ENCODE measurements around the gene TMEM80. TPM values are rescaled to one million over a fixed set of nuclear protein-coding genes. Genes with fewer than 3 reads are reported as not detected.

The TMEM80 gene
- total and polyA plus RNA-seq, 2 of the 4 experiments (the other 2 are of a cell fraction) = 5.6 to 21.7 TPM

GRCh38 chr11:659532-660085 lies 36.0 kb upstream of the TMEM80 start:
- Histone ChIP-seq H3K14ac (replicated peaks; ENCODE audit: low read depth, low read length) (no peak overlapping the region), H2AFZ (replicated peaks; ENCODE audit: low read length, poor library complexity) (no peak overlapping the region), H3K36me3 (ENCODE audit: control insufficient read depth, insufficient read depth, low read length) (peaks cover 21% of the 10 kb centered on the region), H4K8ac (ENCODE audit: low read depth in 2 of 2, low read length in 2 of 2) (no peak overlapping the region), H2BK20ac (ENCODE audit: low read depth, low read length) (no peak overlapping the region), H3K9me3 (ENCODE audit: control insufficient read depth, insufficient read depth, low read length) (no peaks in the 10 kb centered on the region), H3K4me2 (ENCODE audit: low read depth, low read length) (no peak overlapping the region), H3K79me1 (ENCODE audit: low read depth in 1 of 2, low read length in 2 of 2) (peaks cover 8 to 13% of the 10 kb centered on the region in 2 experiments; a peak in 2 of 4 replicates), H2BK15ac (ENCODE audit: low read depth, low read length) (no peak overlapping the region), H3K9me1 (ENCODE audit: insufficient read depth, low read length) (no peaks in the 10 kb centered on the region), H4K20me1 (ENCODE audit: insufficient read depth, low read length) (peaks cover 8% of the 10 kb centered on the region), H2BK120ac (ENCODE audit: low read depth, low read length) (no peak overlapping the region), H3K27ac (ENCODE audit: insufficient read depth, low read length) (no peak overlapping the region), H3K9ac (ENCODE audit: low read depth, low read length) (no peak overlapping the region), H2AK9ac (replicated peaks; ENCODE audit: low read depth, low read length, poor library complexity) (no peak overlapping the region), H4K91ac (ENCODE audit: insufficient read depth, low read depth, low read length) (no peak overlapping the region), H2AK5ac (ENCODE audit: low read depth, low read length) (no peak overlapping the region), H3K56ac (ENCODE audit: extremely low read depth, insufficient read depth, low read length) (no peak overlapping the region), H3K27me3 (ENCODE audit: control insufficient read depth, insufficient read depth, low read length) (no peaks in the 10 kb centered on the region), H3K23ac (ENCODE audit: low read depth, low read length) (no peak overlapping the region), H3K4me3 (ENCODE audit: insufficient read depth, low read depth, low read length) (no peak overlapping the region), H4K5ac (ENCODE audit: low read depth, low read length) (no peak overlapping the region), H3K4me1 (ENCODE audit: control insufficient read depth, insufficient read depth, low read length) (no peaks in the 10 kb centered on the region), H3K18ac (ENCODE audit: low read depth, low read length) (no peak overlapping the region), H3K4ac (ENCODE audit: low read depth, low read length) (no peak overlapping the region), H2BK5ac (ENCODE audit: low read depth, low read length, poor library complexity, severe bottlenecking) (no peak overlapping the region)
- TF ChIP-seq CHD1 (IDR thresholded peaks at IDR 0.05; ENCODE audit: low read depth, low read length) (no peak), MAFK (IDR thresholded peaks at IDR 0.05; ENCODE audit: low read depth, low read length) (no peak), MAZ (IDR thresholded peaks at IDR 0.05; ENCODE audit: borderline replicate concordance, low read depth, low read length) (no peak), BHLHE40 (IDR thresholded peaks at IDR 0.05; ENCODE audit: low read depth, low read length) (no peak), CEBPB (IDR thresholded peaks at IDR 0.05; ENCODE audit: low read depth, low read length) (no peak), RAD21 (IDR thresholded peaks at IDR 0.05; ENCODE audit: low read length) (no peak), RFX5 (IDR thresholded peaks at IDR 0.05; ENCODE audit: low read depth, low read length) (no peak), FOS (IDR thresholded peaks at IDR 0.05; ENCODE audit: low read depth, low read length) (no peak), RCOR1 (IDR thresholded peaks at IDR 0.05; ENCODE audit: insufficient replicate concordance, low read length) (no peak), POLR2A (IDR thresholded peaks at IDR 0.05; ENCODE audit: low read depth, low read length) (no peak)
- TF ChIP-seq, protein P1, sequence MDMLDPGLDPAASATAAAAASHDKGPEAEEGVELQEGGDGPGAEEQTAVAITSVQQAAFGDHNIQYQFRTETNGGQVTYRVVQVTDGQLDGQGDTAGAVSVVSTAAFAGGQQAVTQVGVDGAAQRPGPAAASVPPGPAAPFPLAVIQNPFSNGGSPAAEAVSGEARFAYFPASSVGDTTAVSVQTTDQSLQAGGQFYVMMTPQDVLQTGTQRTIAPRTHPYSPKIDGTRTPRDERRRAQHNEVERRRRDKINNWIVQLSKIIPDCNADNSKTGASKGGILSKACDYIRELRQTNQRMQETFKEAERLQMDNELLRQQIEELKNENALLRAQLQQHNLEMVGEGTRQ (IDR thresholded peaks at IDR 0.05; ENCODE audit: low read depth, low read length) = no peak
- TF ChIP-seq, protein P2, sequence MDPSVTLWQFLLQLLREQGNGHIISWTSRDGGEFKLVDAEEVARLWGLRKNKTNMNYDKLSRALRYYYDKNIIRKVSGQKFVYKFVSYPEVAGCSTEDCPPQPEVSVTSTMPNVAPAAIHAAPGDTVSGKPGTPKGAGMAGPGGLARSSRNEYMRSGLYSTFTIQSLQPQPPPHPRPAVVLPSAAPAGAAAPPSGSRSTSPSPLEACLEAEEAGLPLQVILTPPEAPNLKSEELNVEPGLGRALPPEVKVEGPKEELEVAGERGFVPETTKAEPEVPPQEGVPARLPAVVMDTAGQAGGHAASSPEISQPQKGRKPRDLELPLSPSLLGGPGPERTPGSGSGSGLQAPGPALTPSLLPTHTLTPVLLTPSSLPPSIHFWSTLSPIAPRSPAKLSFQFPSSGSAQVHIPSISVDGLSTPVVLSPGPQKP (IDR thresholded peaks at IDR 0.05; ENCODE audit: borderline replicate concordance, low read depth, low read length) = no peak
- TF ChIP-seq, protein P3, sequence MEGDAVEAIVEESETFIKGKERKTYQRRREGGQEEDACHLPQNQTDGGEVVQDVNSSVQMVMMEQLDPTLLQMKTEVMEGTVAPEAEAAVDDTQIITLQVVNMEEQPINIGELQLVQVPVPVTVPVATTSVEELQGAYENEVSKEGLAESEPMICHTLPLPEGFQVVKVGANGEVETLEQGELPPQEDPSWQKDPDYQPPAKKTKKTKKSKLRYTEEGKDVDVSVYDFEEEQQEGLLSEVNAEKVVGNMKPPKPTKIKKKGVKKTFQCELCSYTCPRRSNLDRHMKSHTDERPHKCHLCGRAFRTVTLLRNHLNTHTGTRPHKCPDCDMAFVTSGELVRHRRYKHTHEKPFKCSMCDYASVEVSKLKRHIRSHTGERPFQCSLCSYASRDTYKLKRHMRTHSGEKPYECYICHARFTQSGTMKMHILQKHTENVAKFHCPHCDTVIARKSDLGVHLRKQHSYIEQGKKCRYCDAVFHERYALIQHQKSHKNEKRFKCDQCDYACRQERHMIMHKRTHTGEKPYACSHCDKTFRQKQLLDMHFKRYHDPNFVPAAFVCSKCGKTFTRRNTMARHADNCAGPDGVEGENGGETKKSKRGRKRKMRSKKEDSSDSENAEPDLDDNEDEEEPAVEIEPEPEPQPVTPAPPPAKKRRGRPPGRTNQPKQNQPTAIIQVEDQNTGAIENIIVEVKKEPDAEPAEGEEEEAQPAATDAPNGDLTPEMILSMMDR (conservative IDR thresholded peaks at IDR 0.05; ENCODE audit: low read depth, low read length) = no peak
- 94% methylated on average over 10 of the region's 16 CpGs; no CpG with 5 or more reads in 1 of the 2 experiments for WGBS, 2 experiments (ENCODE audit: extremely low coverage in 2 of 2, insufficient read length in 1 of 2)
- ChIA-PET CTCF (no interaction called here), POLR2A (ENCODE audit: unreplicated experiment) (no interaction called here)
- no peak for DNase-seq
- in situ Hi-C loops (cut with MboI; ENCODE audit: low sequenced_read_pairs) = loop anchor here (5.0 kb wide), 1 partner anchor 78 kb away; no protein-coding TSS in a partner anchor
- no TSS peak for BruUV-seq (replicated peaks)
- intact Hi-C loops (cut with micrococcal nuclease) = no loop called here
- dilution Hi-C loops (cut with HindIII; ENCODE audit: low sequenced_read_pairs, unreplicated experiment) = no loop called here
- no peak for ATAC-seq (ENCODE audit: low read depth)
